Astrocyte of the spinal cord (primary cell): ENCODE measurements around the gene TXNDC12.
"Not testable (repeated sequence)": the region's sequence is repeated elsewhere in the genome, so short reads cannot be mapped to it uniquely, and the experiment has no call there.

Source experiments
- DNase-seq: peaks from one replicate; pipeline ENCODE4 v3.0.0; 2011; ENCODE audit warnings: low read depth, low spot score
- H3K4me3 ChIP-seq: 2 replicates; pipeline ENCODE4 v1.5.1; 2011; ENCODE audit warnings: low read depth, mild to moderate bottlenecking, low read length, moderate library complexity
- CTCF ChIP-seq: IDR thresholded peaks from 2 replicates; pipeline ENCODE4 v1.5.1; 2012; ENCODE audit warnings: low read depth, mild to moderate bottlenecking, low read length, inconsistent platforms
- in situ Hi-C: cut with HindIII; loops from 2 replicates; pipeline ENCODE4 v1.10.0; 2017; ENCODE audit warnings: low sequenced_read_pairs

TXNDC12 gene

GRCh38 chr1:52007215-52008002 is 47.6 kb downstream of the TXNDC12 start:
- no peak for DNase-seq
- in situ Hi-C loops = no loop called here
- no peak overlapping the region for H3K4me3 ChIP-seq
- TF ChIP-seq CTCF = no peak

- in situ Hi-C loops, DNase-seq, H3K4me3 ChIP-seq: not testable (repeated sequence)
These were observed 48.9 kb downstream of the TXNDC12 start for GRCh38 chr1:52006081-52006553.

GRCh38 chr1:52005548-52005947 is 49.4 kb downstream of the TXNDC12 start:
- H3K4me3 ChIP-seq, in situ Hi-C loops: not testable (repeated sequence)
- peak; percentile 89 for DNase-seq

GRCh38 chr1:52003877-52004276 is 51.1 kb downstream of the TXNDC12 start:
- no peak for TF ChIP-seq CTCF
- no peak for DNase-seq
- in situ Hi-C loops = no loop called here
- no peak overlapping the region for H3K4me3 ChIP-seq

GRCh38 chr1:52002038-52002917 is 52.7 kb downstream of the TXNDC12 start:
- in situ Hi-C loops = no loop called here
- H3K4me3 ChIP-seq = no peak overlapping the region
- DNase-seq = peak; percentile 87
- TF ChIP-seq CTCF = peak; percentile 87

GRCh38 chr1:51998701-51999100 is 56.3 kb downstream of the TXNDC12 start:
- H3K4me3 ChIP-seq = no peak overlapping the region
- no peak for DNase-seq
- TF ChIP-seq CTCF = no peak
- in situ Hi-C loops = no loop called here

- in situ Hi-C loops = no loop called here
- no peak for DNase-seq
- H3K4me3 ChIP-seq = no peak overlapping the region
- TF ChIP-seq CTCF = no peak
These were observed 57.0 kb downstream of the TXNDC12 start for GRCh38 chr1:51997974-51998382.
